Right lobe of liver (tissue), 4 donors: ENCODE data around the gene KRT80.

Source experiments
- POLR2A ChIP-seq: fragments of 450-650 bp; IDR thresholded peaks from one replicate; pipeline ENCODE4 v1.6.1; 2017; ENCODE audit warnings: antibody characterized with exemption, mild to moderate bottlenecking
- TF ChIP-seq, protein P1 (sequence below), 4 donors: fragments of 200-600 bp in 3 of 4; fragments of 450-650 bp in 1 of 4; IDR thresholded peaks; one replicate each; pipeline versions ENCODE4 v1.5.1 to v1.8.0; 2016 to 2022; ENCODE audit warnings: antibody characterized with exemption in 4 of 4, mild to moderate bottlenecking in 2 of 4
- donor health status: DM: no; HTN: no; CAD: no.
- donor health status: DM: no; HTN: no; CAD: no.
- donor health status: DM: no; HTN: yes; CAD: no.

GRCh38 chr12:52126605-52127578, 64.9 kb downstream of the KRT80 start:
- TF ChIP-seq, protein P1, sequence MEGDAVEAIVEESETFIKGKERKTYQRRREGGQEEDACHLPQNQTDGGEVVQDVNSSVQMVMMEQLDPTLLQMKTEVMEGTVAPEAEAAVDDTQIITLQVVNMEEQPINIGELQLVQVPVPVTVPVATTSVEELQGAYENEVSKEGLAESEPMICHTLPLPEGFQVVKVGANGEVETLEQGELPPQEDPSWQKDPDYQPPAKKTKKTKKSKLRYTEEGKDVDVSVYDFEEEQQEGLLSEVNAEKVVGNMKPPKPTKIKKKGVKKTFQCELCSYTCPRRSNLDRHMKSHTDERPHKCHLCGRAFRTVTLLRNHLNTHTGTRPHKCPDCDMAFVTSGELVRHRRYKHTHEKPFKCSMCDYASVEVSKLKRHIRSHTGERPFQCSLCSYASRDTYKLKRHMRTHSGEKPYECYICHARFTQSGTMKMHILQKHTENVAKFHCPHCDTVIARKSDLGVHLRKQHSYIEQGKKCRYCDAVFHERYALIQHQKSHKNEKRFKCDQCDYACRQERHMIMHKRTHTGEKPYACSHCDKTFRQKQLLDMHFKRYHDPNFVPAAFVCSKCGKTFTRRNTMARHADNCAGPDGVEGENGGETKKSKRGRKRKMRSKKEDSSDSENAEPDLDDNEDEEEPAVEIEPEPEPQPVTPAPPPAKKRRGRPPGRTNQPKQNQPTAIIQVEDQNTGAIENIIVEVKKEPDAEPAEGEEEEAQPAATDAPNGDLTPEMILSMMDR (IDR thresholded peaks at IDR 0.05), result no peak
- no peak for TF ChIP-seq POLR2A
